Fibroblast of skin of scalp (primary cell): ENCODE data around the gene SNX27.
"Not testable (repeated sequence)": the region's sequence is repeated elsewhere in the genome, so short reads cannot be mapped to it uniquely, and the experiment has no call there.

Experiments
- DNase-seq: peaks from one replicate; pipeline ENCODE4 v3.0.0-alpha.2; 2013

SNX27 gene

GRCh38 chr1:151723726-151724370, 112.0 kb downstream of the SNX27 start:
- no peak for DNase-seq

- peak; percentile 68 for DNase-seq
Measured at GRCh38 chr1:151728151-151729054, 116.6 kb downstream of the SNX27 start.

- DNase-seq: no peak
Measured at GRCh38 chr1:151729157-151729965, 117.5 kb downstream of the SNX27 start.

GRCh38 chr1:151729966-151730291, 118.1 kb downstream of the SNX27 start:
- no peak for DNase-seq

GRCh38 chr1:151733126-151733525, 121.3 kb downstream of the SNX27 start:
- DNase-seq: no peak

- DNase-seq: not testable (repeated sequence)
Measured at GRCh38 chr1:151733995-151734394, 122.1 kb downstream of the SNX27 start.

GRCh38 chr1:151737026-151737425, 125.2 kb downstream of the SNX27 start:
- no peak for DNase-seq

- no peak for DNase-seq
Measured at GRCh38 chr1:151737479-151737878, 125.6 kb downstream of the SNX27 start.

GRCh38 chr1:151739590-151740355, 127.9 kb downstream of the SNX27 start:
- DNase-seq: no peak

- no peak for DNase-seq
Measured at GRCh38 chr1:151741516-151741915, 129.7 kb downstream of the SNX27 start.
